Ovary (tissue), 3 donors: ENCODE measurements around the gene SDHAF1.

Experiments
- POLR2A ChIP-seq: fragments of 450-650 bp; IDR thresholded peaks from one replicate; pipeline ENCODE4 v1.6.1; 2017; ENCODE audit warnings: antibody characterized with exemption, mild to moderate bottlenecking, moderate library complexity
- TF ChIP-seq, protein P1 (sequence below), 3 donors: fragments of 450-650 bp in 2 of 3; fragments of 200-600 bp in 1 of 3; IDR thresholded peaks; one replicate each; pipeline versions ENCODE4 v1.5.1 to v1.8.0; 2016 to 2022; ENCODE audit warnings: antibody characterized with exemption in 3 of 3, mild to moderate bottlenecking in 1 of 3
- donor health status: DM: no; HTN: no; CAD: no.

DNA sequence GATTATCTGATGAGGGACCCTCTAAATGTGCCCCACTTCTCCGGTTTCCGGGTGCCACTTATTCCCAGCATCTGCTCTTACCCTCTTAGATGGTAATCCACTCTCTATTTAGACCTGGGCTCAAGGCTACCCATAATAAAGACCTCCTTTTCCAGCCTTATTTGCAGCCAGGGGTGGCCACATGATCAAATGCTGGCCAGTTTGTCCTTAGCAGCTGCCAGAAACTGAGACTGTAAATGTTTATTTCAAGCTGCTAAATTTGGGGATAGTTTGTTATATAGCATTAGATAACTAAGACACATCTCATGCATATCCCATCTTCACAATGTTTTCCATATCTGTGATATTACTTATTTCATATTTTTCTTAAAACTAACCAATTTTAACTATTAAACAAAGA is 49.0 kb downstream of the SDHAF1 start:
- TF ChIP-seq, protein P1, sequence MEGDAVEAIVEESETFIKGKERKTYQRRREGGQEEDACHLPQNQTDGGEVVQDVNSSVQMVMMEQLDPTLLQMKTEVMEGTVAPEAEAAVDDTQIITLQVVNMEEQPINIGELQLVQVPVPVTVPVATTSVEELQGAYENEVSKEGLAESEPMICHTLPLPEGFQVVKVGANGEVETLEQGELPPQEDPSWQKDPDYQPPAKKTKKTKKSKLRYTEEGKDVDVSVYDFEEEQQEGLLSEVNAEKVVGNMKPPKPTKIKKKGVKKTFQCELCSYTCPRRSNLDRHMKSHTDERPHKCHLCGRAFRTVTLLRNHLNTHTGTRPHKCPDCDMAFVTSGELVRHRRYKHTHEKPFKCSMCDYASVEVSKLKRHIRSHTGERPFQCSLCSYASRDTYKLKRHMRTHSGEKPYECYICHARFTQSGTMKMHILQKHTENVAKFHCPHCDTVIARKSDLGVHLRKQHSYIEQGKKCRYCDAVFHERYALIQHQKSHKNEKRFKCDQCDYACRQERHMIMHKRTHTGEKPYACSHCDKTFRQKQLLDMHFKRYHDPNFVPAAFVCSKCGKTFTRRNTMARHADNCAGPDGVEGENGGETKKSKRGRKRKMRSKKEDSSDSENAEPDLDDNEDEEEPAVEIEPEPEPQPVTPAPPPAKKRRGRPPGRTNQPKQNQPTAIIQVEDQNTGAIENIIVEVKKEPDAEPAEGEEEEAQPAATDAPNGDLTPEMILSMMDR (IDR thresholded peaks at IDR 0.05), result no peak
- no peak for TF ChIP-seq POLR2A
